ENCODE results near the gene IL10.
"Not testable (repeated sequence)": the region's sequence is repeated elsewhere in the genome, so short reads cannot be mapped to it uniquely, and the experiment has no call there.

The IL10 gene

GRCh38 chr1:206793620-206794019 lies 21.3 kb upstream of the IL10 start:
- DNase-seq, result no peak

DNA sequence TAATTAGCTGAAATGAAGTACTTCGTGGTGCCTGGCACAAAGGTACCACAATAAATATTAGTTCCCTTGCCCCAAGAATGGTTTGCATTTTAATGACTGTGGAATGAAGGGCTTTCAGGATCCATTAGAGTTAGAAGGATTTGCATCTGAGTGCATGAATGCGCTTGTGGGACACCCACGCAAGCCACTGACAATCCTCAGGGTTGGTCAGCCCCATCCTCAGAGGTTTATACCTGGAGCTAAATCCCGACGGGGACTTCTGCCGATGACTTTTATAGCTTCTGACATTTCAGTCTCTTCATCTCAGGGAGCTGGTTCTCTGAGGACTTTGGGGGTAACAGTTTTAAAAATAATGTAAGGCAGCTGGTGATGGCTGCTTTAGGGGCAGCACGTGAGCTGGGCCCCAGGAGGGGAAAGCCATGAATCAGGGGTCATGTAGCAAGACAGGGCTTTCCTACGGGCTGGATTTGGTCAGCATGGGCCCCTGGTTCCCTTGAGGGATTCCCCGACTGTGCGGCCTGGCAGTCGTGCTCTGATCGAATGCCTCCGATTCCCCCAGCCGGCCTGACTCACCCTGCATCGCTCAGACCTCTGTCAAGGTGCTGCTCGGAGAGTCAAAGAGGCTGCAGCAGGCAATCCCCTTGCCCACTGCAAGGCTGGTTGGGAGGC lies 20.8 kb upstream of the IL10 start:
- no peak for DNase-seq

DNA sequence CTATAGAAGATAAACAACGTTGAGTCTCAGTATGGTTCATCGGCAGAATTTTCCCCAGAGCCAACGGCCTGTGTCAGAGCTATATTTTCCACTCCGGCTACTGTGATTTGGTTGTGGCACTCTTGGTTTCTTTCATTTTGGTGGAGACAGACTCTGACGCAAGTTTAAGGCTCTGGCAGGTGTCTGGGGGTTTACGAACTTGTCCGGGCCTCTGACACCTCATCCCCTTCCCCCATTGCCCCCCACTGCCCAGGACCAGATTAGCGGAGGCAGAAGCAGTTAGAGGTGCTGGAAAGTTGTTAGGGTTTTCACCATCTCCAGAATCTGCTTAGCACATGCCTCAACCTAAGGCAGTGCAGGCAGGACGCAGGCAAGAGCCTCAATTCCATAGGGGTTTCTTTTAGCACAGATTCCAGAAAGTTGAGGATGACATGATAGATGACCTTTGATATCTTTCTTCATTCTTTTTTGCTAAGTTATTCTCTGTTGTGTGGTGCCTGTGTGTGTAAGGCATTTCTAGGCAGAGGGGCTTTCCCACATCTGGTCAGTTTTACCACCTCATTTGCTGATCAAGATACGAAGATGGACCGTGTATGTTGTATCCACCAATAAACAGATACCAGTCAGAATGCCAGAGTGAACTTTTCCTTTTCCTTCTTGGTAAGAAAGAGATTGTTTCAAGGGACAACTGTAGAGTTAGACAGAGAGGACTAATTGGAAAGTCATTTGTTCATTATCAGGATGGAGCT lies 18.4 kb upstream of the IL10 start:
- DNase-seq, result no peak

GRCh38 chr1:206788487-206789050 lies 16.3 kb upstream of the IL10 start:
- DNase-seq, result no peak

GRCh38 chr1:206787891-206788290 lies 15.6 kb upstream of the IL10 start:
- DNase-seq, result no peak

DNA sequence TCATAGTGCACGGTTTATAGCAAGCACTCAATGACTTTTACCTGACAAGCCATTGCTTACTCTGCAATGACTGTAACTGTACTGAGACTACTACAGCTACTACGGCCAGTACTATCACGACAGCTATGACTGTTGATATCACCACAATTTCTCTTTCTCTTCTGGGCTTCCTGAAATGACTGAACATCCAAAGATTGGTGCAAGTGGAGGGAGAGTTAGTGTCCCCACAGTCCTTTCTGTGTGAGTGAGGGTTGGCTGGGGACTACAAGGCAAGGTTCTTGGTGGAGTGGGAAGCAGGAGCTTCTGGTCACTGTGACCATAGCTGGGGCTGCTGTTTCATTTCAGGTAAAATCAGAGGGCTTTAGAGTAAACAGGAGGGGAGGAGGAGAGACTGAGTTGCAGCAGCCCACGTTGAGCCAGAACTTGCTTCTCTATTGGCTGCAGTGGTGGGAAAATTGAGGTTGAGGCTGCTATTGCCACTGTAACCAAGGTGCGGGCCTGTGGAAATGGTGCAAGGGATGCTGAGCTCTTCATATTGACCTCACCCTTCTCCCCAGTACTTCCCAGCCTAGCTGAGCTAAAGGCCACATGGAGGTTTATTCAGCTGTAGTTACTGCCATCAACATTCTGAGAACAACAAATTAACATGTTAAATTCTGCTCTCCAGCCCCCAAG lies 14.1 kb upstream of the IL10 start:
- no peak for DNase-seq

DNA sequence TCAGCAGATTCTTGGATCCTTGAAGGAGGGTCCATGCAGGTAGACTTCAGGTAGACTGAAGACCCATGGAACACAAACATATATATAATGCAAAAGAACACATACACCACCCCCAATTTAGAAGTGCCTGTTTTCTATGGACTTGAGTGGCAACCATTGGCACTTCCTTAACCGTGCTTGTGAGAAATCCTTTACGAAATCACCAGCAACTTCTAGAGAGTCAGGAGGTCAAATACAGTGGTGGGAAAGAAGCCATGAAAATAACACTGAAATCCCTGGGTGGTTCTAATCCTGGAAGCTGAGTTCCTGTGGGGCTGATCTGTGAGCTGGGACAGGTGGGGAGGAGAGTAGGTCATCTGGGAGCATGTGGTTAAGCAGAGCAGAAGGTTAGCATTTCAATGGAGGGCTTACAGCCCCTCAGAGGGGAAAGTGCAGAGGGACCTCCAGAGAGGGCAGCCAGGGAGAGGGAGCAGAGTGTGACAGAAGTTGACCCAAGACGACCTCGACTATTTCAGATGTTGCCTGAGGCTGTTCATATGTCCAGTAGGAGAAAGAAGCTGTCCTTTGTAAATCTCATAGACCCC lies 13.0 kb upstream of the IL10 start:
- DNase-seq, result no peak

GRCh38 chr1:206784471-206784903 lies 12.2 kb upstream of the IL10 start:
- DNase-seq, result peak in 3 of 6 experiments; percentile 36 to 60 (median 49)

GRCh38 chr1:206783506-206783905 lies 11.2 kb upstream of the IL10 start:
- no peak for DNase-seq

- no peak for DNase-seq
Observed at GRCh38 chr1:206782448-206782847, 10.2 kb upstream of the IL10 start.

DNA sequence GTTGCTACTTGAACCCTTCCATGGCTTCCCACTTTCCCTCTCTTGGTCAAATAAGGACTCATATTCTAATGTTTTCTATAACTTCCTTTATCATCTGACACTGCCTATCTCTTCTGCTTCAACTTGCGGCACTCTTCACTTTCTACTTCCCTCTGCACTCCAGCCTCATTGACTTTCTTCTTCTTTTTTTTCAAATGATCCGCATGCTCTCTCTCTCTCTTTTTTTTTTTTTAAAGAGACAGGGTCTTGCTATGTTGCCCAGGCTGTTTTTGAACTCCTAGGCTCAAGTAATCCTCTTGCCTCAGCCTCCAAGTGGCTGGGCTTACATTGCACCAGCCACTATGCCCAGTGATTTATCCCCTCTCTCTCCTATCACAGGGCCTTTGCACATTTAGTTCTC lies 7.3 kb upstream of the IL10 start:
- no peak for DNase-seq

DNA sequence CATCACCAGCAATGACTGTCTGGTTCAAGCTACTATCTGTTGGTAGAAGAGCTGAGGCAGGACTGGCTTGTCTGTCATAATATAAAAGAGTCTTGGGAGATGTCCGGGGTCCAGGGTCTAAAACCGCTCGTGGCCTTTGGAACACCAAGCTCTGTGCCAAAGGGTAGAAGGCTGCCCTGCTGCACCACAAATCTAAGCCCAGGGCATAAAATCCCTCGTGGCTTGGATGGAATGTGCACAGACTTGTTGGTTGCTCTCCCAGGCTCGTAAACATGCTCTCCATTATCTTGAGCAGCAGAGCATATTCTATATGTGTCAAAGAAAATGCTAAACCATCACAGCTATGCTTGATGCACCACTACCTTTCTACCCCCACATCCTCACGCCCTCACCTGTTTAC lies 6.6 kb upstream of the IL10 start:
- not testable (repeated sequence) for DNase-seq

DNA sequence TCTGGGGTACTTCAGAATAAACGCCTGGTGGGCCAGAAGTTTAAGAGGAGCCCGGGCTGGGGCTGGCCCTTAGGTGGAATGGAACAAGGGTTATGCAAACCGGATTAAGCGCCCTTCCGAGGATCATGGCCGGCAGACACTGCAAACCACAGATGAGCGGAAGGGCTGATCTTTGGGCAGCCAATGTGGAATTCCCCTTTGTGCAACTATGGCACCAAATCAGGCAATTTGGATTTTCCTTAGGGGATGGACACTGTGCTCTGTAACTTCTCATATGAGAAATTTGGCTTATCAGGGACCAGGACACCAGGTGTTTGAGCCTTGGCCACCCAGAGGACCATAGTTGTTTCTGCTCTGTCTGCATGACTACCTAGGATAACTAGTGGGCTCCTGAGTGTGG lies 5.7 kb upstream of the IL10 start:
- DNase-seq, result no peak

- no peak for DNase-seq
Observed at GRCh38 chr1:206776229-206776628, 3.9 kb upstream of the IL10 start.

DNA sequence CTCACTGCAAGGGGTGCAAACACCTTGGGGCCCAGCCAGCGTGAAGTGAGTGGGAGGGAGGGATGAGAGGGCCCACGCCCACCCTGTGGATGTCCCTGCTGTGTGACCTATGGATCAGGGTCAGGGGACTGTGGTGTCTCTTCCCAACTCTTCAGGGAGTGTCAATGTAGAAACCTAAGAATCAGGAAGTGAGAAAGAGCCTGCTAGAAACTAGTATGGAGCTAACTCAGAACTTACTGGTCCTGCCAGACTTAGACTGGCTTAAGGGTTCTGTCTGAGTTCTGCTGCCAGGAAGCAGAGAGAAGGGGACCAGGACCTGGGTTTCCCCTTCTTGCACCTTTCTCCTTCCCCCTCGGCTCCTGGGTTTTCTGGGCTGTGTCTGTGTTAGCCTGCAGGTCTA lies 1.8 kb upstream of the IL10 start:
- no peak for DNase-seq

GRCh38 chr1:206771338-206771692 lies 979 bp downstream of the IL10 start:
- peak in 1 of 6 experiments; percentile 36 for DNase-seq

DNA sequence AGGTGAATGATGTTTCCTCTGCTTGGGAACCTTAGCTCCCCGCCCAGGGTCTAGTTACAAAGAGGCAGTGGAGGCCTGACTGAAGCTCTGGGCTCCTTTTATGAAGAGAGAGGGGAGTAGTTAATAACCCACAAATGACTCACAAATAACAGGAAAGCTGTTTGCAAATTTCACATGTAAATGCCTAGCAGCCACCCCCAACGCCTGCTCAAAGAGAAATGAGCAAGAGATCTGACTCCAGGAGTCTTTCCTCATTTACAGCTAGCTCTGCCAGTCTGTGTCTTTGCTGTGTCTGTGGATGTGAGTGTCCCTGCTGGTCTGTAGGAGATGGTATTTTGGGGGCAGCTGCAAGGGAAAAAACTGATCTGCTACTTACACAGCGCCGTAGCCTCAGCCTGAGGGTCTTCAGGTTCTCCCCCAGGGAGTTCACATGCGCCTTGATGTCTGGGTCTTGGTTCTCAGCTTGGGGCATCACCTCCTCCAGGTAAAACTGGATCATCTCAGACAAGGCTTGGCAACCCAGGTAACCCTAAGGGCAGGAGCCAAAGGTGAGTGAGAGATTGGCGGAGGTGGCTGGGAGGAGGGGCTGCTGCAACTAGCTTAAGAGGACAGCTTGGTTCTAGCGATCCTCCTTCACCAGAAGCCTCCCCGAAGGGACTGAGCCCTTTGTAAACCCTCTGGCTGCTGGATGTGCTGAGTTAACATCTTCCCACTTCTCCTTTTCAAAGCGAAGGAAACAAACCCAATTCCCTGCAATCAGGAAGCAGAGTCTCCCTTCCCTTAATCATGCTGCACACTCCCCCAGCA lies 1.6 kb downstream of the IL10 start, which contains the start of gene IL19:
Gene IL19, plus strand, starts transcription at position 243 of the 807 bp plus-strand sequence. CDS start 65,890 bp downstream, outside the sequence.
- DNase-seq, result peak in 1 of 6 experiments; percentile 42

GRCh38 chr1:206769304-206769731 lies 3.0 kb downstream of the IL10 start:
- peak in 3 of 6 experiments; percentile 15 to 34 (median 30) for DNase-seq

- no peak for DNase-seq
Observed at GRCh38 chr1:206768472-206769303, 3.6 kb downstream of the IL10 start.

DNA sequence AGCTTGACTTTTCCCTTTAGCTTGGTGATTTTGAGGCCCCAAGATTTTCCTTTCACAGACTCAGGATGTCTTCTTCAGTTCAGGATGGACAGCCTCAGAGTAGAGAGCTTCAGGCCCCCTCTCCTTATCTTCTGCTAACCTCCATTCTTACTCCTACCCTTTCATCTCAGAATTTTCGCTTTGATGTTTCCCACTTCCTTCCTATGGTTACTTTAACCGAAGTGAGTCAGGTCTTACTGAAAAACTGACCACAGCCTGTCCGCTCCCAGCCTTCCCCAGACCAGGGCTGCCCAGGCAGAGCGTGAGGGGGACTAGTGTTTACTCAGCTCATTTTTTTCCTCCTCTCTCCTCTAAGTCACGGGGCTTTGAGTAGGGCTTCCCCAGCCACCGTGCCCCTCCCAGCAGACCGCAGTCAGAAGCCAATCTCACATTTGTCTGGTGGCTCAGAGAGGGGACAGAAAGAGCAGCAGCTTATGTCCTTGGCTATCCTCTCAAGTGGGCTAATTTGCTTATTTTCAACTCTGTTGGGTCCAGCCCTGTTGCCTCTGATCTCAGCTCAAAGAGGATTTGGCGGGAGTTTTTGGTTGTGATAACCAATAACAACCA lies 5.9 kb downstream of the IL10 start:
- DNase-seq, result peak; percentile 44 to 76 (median 58)

- peak in 1 of 6 experiments; percentile 30 for DNase-seq
Observed at GRCh38 chr1:206765771-206766170, 6.5 kb downstream of the IL10 start.

Measured in stimulated activated naive CD4-positive, alpha-beta T cell (primary cell).